Measurements from ENCODE around the gene INO80D. TPM values are rescaled to one million over a fixed set of nuclear protein-coding genes. Genes with fewer than 3 reads are reported as not detected.

The INO80D gene
- total RNA-seq, 1 donor from 2014 or later: 21.1 TPM

DNA sequence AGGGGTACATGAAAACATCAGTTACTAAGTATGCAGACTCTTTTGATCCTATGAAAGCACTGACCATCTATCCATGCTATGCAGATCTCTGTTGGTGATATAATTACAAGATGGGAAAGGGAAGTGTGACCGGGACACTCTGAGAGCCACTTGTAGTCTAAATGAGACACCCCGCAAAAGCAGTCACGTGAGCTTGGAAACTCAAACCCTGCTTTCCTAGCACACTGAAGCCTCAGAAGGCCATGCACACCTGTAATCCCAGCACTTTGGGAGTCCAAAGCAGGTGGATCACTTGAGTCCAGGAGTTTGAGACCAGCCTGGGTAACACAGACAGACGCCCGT, 137.5 kb downstream of the INO80D start:
- Histone ChIP-seq H2AFZ (ENCODE audit: low read depth, low read length) (no peak overlapping the region), H3K4me2 (ENCODE audit: low read length) (peak overlapping the region; percentile 57), H3K27me3 (ENCODE audit: insufficient read depth, low read length) (no peaks in the 10 kb centered on the region), H3K9me3 (ENCODE audit: insufficient read depth, low read depth, low read length) (no peaks in the 10 kb centered on the region), H3K36me3 (ENCODE audit: insufficient read depth, low read length) (no peaks in the 10 kb centered on the region), H3K4me3 (ENCODE audit: insufficient read depth, low read depth, low read length) (no peak overlapping the region), H3K4me1 (ENCODE audit: insufficient read depth, low read length) (no peaks in the 10 kb centered on the region), H3K9ac (ENCODE audit: low read length) (no peak overlapping the region), H3K79me2 (ENCODE audit: insufficient read depth, low read length) (no peaks in the 10 kb centered on the region), H4K20me1 (ENCODE audit: insufficient read depth, low read length) (no peaks in the 10 kb centered on the region), H3K27ac (ENCODE audit: low read depth, low read length) (no peak overlapping the region)
- TF ChIP-seq EZH2 (IDR thresholded peaks at IDR 0.05; ENCODE audit: insufficient read depth, low read length): no peak
- TF ChIP-seq, protein P1, sequence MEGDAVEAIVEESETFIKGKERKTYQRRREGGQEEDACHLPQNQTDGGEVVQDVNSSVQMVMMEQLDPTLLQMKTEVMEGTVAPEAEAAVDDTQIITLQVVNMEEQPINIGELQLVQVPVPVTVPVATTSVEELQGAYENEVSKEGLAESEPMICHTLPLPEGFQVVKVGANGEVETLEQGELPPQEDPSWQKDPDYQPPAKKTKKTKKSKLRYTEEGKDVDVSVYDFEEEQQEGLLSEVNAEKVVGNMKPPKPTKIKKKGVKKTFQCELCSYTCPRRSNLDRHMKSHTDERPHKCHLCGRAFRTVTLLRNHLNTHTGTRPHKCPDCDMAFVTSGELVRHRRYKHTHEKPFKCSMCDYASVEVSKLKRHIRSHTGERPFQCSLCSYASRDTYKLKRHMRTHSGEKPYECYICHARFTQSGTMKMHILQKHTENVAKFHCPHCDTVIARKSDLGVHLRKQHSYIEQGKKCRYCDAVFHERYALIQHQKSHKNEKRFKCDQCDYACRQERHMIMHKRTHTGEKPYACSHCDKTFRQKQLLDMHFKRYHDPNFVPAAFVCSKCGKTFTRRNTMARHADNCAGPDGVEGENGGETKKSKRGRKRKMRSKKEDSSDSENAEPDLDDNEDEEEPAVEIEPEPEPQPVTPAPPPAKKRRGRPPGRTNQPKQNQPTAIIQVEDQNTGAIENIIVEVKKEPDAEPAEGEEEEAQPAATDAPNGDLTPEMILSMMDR (IDR thresholded peaks at IDR 0.05; ENCODE audit: insufficient read depth, low read depth, low read length): no peak
- Mint-ChIP-seq H3K4me3 (ENCODE audit: unreplicated experiment) (no peak overlapping the region), H3K9me3 (ENCODE audit: unreplicated experiment) (peaks cover 2% of the 10 kb centered on the region), H3K27me3 (ENCODE audit: low read depth, unreplicated experiment) (peaks cover 2% of the 10 kb centered on the region), H3K4me1 (ENCODE audit: low read depth, unreplicated experiment) (peaks cover 10% of the 10 kb centered on the region), H3K36me3 (ENCODE audit: low read depth, unreplicated experiment) (no peaks in the 10 kb centered on the region), H3K27ac (ENCODE audit: unreplicated experiment) (no peak overlapping the region)
- DNase-seq (ENCODE audit: low read depth) (no peak), FAIRE-seq (no peak)

DNA sequence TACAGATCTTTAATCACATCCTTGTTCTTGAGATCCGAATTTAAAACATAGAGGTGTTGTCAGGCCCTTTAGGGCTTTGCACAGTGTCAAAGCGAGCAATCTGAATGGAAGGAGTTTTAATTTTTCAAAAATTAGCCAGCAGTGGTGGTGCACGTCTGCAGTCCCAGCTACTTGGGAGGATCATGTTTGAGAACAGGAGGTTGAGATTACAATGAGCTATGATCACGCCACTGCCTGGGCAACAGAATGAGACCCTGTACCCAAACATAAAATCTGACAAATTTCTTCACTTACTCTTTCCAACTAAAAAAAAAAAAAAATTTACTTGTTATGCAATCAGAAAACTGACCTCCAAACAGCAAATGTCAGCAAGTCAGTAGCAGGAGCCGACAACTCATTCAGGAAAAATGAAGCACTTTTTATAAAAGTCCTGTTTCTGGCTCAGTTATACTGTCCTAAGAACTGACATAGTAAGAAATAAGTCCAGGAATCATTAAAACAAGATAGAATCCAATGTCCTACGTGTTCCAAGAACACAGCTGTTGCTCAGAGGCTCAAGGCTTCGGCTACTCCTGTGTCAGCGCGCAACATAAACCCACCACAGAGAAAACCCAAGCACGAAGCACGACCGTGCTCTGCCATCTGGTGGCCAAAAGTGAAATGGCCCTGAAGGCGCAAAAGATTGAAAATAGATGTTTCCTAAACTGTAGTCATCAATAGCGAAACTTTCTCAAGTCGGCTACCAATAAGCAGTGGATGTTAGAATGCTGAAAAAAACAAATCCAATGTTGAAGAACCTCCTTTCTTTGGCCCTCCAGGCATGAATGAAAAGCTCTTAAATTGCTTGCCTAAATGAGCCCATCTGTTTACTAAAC, 138.1 kb downstream of the INO80D start:
- no peak overlapping the region for H3K4me3 ChIP-seq (ENCODE audit: insufficient read depth, low read depth, low read length)
- FAIRE-seq: peak; percentile 66

More for the DNA sequence above, 138.1 kb downstream of the INO80D start:
- H3K4me1 Mint-ChIP-seq (ENCODE audit: low read depth, unreplicated experiment): peaks cover 10% of the 10 kb centered on the region
- Histone ChIP-seq H3K27me3 (ENCODE audit: insufficient read depth, low read length) (no peaks in the 10 kb centered on the region), H2AFZ (ENCODE audit: low read depth, low read length) (peak overlapping the region; percentile 25), H4K20me1 (ENCODE audit: insufficient read depth, low read length) (no peaks in the 10 kb centered on the region), H3K4me1 (ENCODE audit: insufficient read depth, low read length) (no peaks in the 10 kb centered on the region), H3K4me2 (ENCODE audit: low read length) (peak overlapping the region; percentile 57), H3K9me3 (ENCODE audit: insufficient read depth, low read depth, low read length) (no peaks in the 10 kb centered on the region), H3K36me3 (ENCODE audit: insufficient read depth, low read length) (no peaks in the 10 kb centered on the region), H3K27ac (ENCODE audit: low read depth, low read length) (no peak overlapping the region), H3K79me2 (ENCODE audit: insufficient read depth, low read length) (no peaks in the 10 kb centered on the region), H3K9ac (ENCODE audit: low read length) (no peak overlapping the region)
- H3K27ac Mint-ChIP-seq (ENCODE audit: unreplicated experiment): peak overlapping the region; percentile 50
- H3K4me3 Mint-ChIP-seq (ENCODE audit: unreplicated experiment): no peak overlapping the region
- no peaks in the 10 kb centered on the region for H3K36me3 Mint-ChIP-seq (ENCODE audit: low read depth, unreplicated experiment)
- TF ChIP-seq, protein P1 (IDR thresholded peaks at IDR 0.05; ENCODE audit: insufficient read depth, low read depth, low read length): peak; percentile 97
- TF ChIP-seq EZH2 (IDR thresholded peaks at IDR 0.05; ENCODE audit: insufficient read depth, low read length): no peak
- peak; percentile 40 for DNase-seq (ENCODE audit: low read depth)
- H3K9me3 Mint-ChIP-seq (ENCODE audit: unreplicated experiment): peaks cover 2% of the 10 kb centered on the region
- H3K27me3 Mint-ChIP-seq (ENCODE audit: low read depth, unreplicated experiment): peaks cover 2% of the 10 kb centered on the region

Data from astrocyte (in vitro differentiated cells and primary cell).